HG03045 (cell line): ENCODE results near the gene SYNGR3.
A peak's percentile ranks its signal among the peaks of the same experiment; 100 is the strongest.

ENCODE experiments used
- ATAC-seq: cut with Tn5 transposase; IDR thresholded peaks from one replicate; pipeline ENCODE4 v1.9.1; 2021; ENCODE audit warnings: mild to moderate bottlenecking, moderate library complexity; ENCODE audit not compliant: unreplicated experiment

The SYNGR3 gene

GRCh38 chr16:1991948-1992703, 2.4 kb downstream of the SYNGR3 start:
- ATAC-seq = peak; percentile 50

- ATAC-seq = peak; percentile 7
Measured at GRCh38 chr16:1992704-1993317, 3.0 kb downstream of the SYNGR3 start.

GRCh38 chr16:1993731-1994131, 4.0 kb downstream of the SYNGR3 start:
- no peak for ATAC-seq

GRCh38 chr16:1997494-1998359, 8.0 kb downstream of the SYNGR3 start:
- no peak for ATAC-seq

- no peak for ATAC-seq
Measured at GRCh38 chr16:1998360-1998835, 8.6 kb downstream of the SYNGR3 start.

- ATAC-seq = no peak
Measured at GRCh38 chr16:1998852-1999801, 9.4 kb downstream of the SYNGR3 start.

- ATAC-seq = no peak
Measured at GRCh38 chr16:1999866-2000514, 10.2 kb downstream of the SYNGR3 start.

- no peak for ATAC-seq
Measured at GRCh38 chr16:2001035-2001434, 11.3 kb downstream of the SYNGR3 start.

- ATAC-seq = no peak
Measured at GRCh38 chr16:2001456-2002355, 11.9 kb downstream of the SYNGR3 start.

- no peak for ATAC-seq
Measured at GRCh38 chr16:2002406-2003230, 12.8 kb downstream of the SYNGR3 start.

GRCh38 chr16:2003231-2003826, 13.6 kb downstream of the SYNGR3 start:
- no peak for ATAC-seq

GRCh38 chr16:2003827-2004641, 14.3 kb downstream of the SYNGR3 start:
- ATAC-seq = peak; percentile 61

- no peak for ATAC-seq
Measured at GRCh38 chr16:2004795-2005517, 15.2 kb downstream of the SYNGR3 start.

- ATAC-seq = no peak
Measured at GRCh38 chr16:2005646-2006045, 15.9 kb downstream of the SYNGR3 start.

- no peak for ATAC-seq
Measured at GRCh38 chr16:2006317-2006716, 16.5 kb downstream of the SYNGR3 start.
